Aorta (tissue), 5 donors: Measurements from ENCODE around the gene GNB3. TPM values are rescaled to one million over a fixed set of nuclear protein-coding genes. Genes with fewer than 3 reads are reported as not detected.
"Not testable (repeated sequence)": the region's sequence is repeated elsewhere in the genome, so short reads cannot be mapped to it uniquely, and the experiment has no call there.

Source experiments
- ATAC-seq: fragments of 200-7000 bp; cut with Tn5 transposase; one replicate; pipeline ENCODE4 v1.9.1; 2022; ENCODE audit warnings: moderate library complexity; ENCODE audit not compliant: low FRiP score
- DNase-seq, 2 donors: peaks; one replicate each; pipeline ENCODE4 v3.0.0-alpha.2; 2020
- H3K27ac ChIP-seq, 2 donors: one replicate each; pipeline ENCODE4 v1.5.1; 2013; ENCODE audit warnings: low read length in 2 of 2, mild to moderate bottlenecking in 2 of 2, moderate library complexity in 2 of 2, control low read depth in 1 of 2, inconsistent platforms in 1 of 2, low read depth in 1 of 2
- H3K27me3 ChIP-seq, 2 donors: one replicate each; pipeline ENCODE4 v1.6.1; 2013; ENCODE audit warnings: control low read depth in 1 of 2, low read length in 1 of 2, mild to moderate bottlenecking in 1 of 2, moderate library complexity in 1 of 2; ENCODE audit not compliant: insufficient read depth in 2 of 2, control insufficient read depth in 1 of 2
- H3K36me3 ChIP-seq, 2 donors: one replicate each; pipeline ENCODE4 v1.6.1; 2013; ENCODE audit warnings: control low read depth in 1 of 2, low read length in 1 of 2, mild to moderate bottlenecking in 1 of 2; ENCODE audit not compliant: insufficient read depth in 2 of 2, control insufficient read depth in 1 of 2
- H3K4me1 ChIP-seq, 2 donors: one replicate each; pipeline ENCODE4 v1.6.1; 2013; ENCODE audit warnings: low read length in 2 of 2, control low read depth in 1 of 2, mild to moderate bottlenecking in 1 of 2, moderate library complexity in 1 of 2; ENCODE audit not compliant: insufficient read depth in 2 of 2, control insufficient read depth in 1 of 2
- H3K4me3 ChIP-seq, 2 donors: one replicate each; pipeline ENCODE4 v1.5.1; 2013; ENCODE audit warnings: low read length in 2 of 2, control low read depth in 1 of 2, mild to moderate bottlenecking in 1 of 2
- H3K9me3 ChIP-seq: one replicate; pipeline ENCODE4 v1.6.1; 2013; ENCODE audit warnings: mild to moderate bottlenecking, low read length; ENCODE audit not compliant: control insufficient read depth
- WGBS, 2 donors: extraction: QIAGEN DNeasy Blood & Tissue Kit; methylation state at CpG; one replicate each; pipeline ENCODE4 v1.1.7; 2013; 5-methylcytosine and 5-hydroxymethylcytosine counted together
- intact Hi-C, 2 donors: fragments of 100-400 bp; cut with DNase I; formaldehyde crosslinking; loops; one replicate each; pipeline versions ENCODE4 v1.14.2 to v1.15.0; 2022
- polyA plus RNA-seq, 2 donors: library from polyadenylated mRNA; stranded (reverse); fragments of 200-250 nt; gene quantifications; one replicate each; pipeline ENCODE4 v1.2.3, GENCODE V29; 2013
- total RNA-seq, 2 donors: library from RNA; stranded (reverse); fragmentation: NEBNext Ultra II Directional; extraction: Animal tissue kit (Norgen Biotek cat#: 25700); gene quantifications; one replicate each; pipeline ENCODE4 v1.2.1, GENCODE V29; 2021
- donor health status: healthy with polysubstance abuse.
- donor health status: Bipolar disorder and iron deficiency.
- donor health status: DM: no; HTN: no; CAD: no.
- donor health status: DM: no; HTN: no; CAD: no.
- donor health status: DM: yes; HTN: yes; CAD: no.

Gene GNB3
- total and polyA plus RNA-seq, 4 donors, result 6.0 to 32.9 (median 10.9) TPM

DNA sequence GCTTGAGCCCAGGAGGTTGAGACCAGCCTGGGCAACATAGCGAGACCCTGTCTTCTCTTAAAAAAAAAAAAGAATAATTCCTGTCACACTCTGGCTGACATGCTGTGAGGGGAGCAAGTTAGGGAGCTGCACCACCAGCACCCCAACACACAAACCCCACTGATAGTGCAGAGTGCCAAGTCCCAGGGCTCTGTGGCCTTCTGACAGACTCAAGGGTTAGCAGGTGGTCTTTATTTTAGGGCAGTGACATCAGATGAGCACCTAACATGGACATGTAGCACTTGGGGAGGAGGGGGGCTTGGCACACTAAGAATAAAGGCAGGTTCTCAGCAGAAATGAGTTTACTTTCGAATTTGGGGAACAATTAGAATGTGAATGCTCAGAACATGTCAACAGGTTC, 18.1 kb downstream of the GNB3 start:
- H3K4me3 ChIP-seq, result no peak overlapping the region
- no peaks in the 10 kb centered on the region for H3K27me3 ChIP-seq
- intact Hi-C loops, result no loop called here
- no peak overlapping the region for H3K27ac ChIP-seq
- no peak for DNase-seq
- WGBS, 2 donors, result 95 to 98% methylated on average over 2 of the region's 2 CpGs
- peaks cover 3 to 17% of the 10 kb centered on the region in 2 donors for H3K36me3 ChIP-seq
- H3K9me3 ChIP-seq, result no peaks in the 10 kb centered on the region
- no peak for ATAC-seq
- H3K4me1 ChIP-seq, result no peaks in the 10 kb centered on the region

DNA sequence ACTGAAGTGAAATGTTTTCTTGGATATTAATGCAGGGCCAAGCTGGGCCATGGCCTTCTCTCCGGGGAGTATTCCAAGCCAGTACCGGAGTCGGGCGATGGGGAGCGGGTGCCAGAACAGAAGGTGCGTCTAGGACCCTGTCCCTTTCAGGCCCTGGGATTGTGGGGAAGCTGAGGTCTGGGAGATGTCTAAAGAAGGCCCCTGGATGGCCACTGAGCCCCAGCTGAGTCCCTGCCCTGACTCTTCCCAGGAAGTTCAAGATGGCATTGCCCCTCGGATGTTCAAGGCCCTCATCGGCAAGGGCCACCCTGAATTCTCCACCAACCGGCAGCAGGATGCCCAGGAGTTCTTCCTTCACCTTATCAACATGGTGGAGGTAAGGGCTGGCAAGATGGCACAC, 19.4 kb downstream of the GNB3 start:
- peaks cover 3 to 17% of the 10 kb centered on the region in 2 donors for H3K36me3 ChIP-seq
- intact Hi-C loops, result no loop called here
- no peaks in the 10 kb centered on the region for H3K27me3 ChIP-seq
- ATAC-seq (no peak), DNase-seq (no peak)
- no peaks in the 10 kb centered on the region for H3K4me1 ChIP-seq
- 92 to 96% methylated on average over 9 of the region's 9 CpGs for WGBS, 2 donors
- no peaks in the 10 kb centered on the region for H3K9me3 ChIP-seq
- H3K4me3 ChIP-seq, result no peak overlapping the region
- H3K27ac ChIP-seq, result no peak overlapping the region

DNA sequence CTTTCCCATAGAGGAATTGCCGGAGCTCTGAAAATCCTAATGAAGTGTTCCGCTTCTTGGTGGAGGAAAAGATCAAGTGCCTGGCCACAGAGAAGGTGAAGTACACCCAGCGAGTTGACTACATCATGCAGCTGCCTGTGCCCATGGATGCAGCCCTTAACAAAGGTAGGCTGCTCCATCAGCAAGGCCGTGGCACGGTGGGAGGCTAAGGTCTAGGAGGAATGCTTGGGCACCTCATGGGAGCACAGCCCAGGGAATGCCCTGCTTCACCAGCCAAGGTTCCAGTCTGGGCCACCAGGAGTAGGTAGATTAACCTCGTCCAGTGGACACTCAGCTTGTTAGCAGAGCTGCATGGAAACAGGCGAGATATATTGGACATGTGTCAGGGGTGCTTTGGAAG, 20.2 kb downstream of the GNB3 start:
- intact Hi-C loops, result no loop called here
- H3K4me1 ChIP-seq, result no peaks in the 10 kb centered on the region
- H3K36me3 ChIP-seq, result peaks cover 3 to 17% of the 10 kb centered on the region in 2 donors
- no peak for ATAC-seq
- no peak for DNase-seq
- WGBS, 2 donors, result 94 to 96% methylated on average over 7 of the region's 7 CpGs
- no peaks in the 10 kb centered on the region for H3K27me3 ChIP-seq
- no peak overlapping the region for H3K4me3 ChIP-seq
- H3K9me3 ChIP-seq, result no peaks in the 10 kb centered on the region
- no peak overlapping the region for H3K27ac ChIP-seq

DNA sequence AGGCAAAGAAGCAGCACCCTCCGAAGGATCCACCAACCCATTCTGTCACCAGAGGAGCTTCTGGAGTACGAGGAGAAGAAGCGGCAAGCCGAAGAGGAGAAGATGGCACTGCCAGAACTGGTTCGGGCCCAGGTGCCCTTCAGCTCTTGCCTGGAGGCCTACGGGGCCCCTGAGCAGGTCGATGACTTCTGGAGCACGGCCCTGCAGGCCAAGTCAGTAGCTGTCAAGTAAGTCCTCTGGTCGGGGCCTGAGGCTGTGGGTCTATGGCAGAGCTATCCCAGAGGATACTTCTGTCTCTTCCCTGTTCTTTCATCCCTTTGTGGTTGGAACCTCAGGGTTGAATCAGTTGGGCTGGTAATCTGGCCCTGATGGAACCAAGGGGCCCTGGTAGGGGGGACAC, 20.7 kb downstream of the GNB3 start:
- 88 to 91% methylated on average over 9 of the region's 9 CpGs for WGBS, 2 donors
- Histone ChIP-seq H3K36me3 (peaks cover 3 to 17% of the 10 kb centered on the region in 2 donors), H3K27ac (no peak overlapping the region), H3K9me3 (no peaks in the 10 kb centered on the region), H3K4me1 (no peaks in the 10 kb centered on the region), H3K4me3 (no peak overlapping the region), H3K27me3 (no peaks in the 10 kb centered on the region)
- no peak for ATAC-seq
- DNase-seq, result no peak
- intact Hi-C loops, result no loop called here

DNA sequence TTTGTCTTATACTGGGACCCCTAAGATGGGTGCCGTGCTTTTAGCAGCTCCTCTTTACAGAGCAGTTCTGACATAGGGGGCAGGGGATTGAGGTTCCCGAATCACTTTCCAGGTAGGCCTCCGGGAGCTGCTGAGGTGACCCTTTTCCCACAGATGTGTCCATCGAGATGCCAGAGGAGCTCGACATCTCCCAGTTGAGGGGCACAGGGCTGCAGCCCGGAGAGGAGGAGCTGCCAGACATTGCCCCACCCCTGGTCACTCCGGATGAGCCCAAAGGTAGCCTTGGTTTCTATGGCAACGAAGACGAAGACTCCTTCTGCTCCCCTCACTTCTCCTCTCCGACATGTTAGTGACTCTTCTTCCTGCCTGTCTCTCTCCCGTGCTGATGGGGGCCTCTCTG, 22.3 kb downstream of the GNB3 start:
- WGBS, 2 donors, result 89 to 90% methylated on average over 11 of the region's 11 CpGs

DNA sequence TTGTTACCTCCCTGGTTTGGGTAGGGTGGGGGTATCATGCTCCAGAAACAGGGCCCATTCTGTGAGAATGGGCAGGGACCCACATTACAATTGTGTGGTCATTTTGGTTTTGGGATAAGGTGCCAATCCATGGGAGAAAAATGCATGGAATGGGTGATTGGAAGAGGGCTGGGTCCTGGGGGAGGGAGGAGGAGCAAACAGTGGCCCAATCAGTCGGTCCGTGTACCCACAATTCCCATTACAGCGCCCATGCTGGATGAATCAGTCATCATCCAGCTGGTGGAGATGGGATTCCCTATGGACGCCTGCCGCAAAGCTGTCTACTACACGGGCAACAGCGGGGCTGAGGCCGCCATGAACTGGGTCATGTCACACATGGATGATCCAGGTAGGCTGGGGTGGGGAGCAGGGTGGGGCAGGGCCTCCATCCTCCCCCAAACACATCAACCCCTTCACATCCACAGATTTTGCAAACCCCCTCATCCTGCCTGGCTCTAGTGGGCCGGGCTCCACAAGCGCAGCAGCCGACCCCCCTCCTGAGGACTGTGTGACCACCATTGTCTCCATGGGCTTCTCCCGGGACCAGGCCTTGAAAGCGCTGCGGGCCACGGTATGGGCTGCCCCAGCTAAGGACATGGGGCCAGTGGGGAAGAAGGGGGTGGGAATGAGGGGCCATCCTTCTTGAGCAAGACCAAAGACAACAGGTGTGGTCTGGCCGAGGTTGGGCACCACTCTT, 23.0 kb downstream of the GNB3 start:
- intact Hi-C loops, result no loop called here
- Histone ChIP-seq H3K27me3 (no peaks in the 10 kb centered on the region), H3K36me3 (peaks cover 3 to 13% of the 10 kb centered on the region in 2 donors), H3K27ac (no peak overlapping the region), H3K4me3 (no peak overlapping the region), H3K4me1 (peaks cover 0 to 1% of the 10 kb centered on the region in 2 donors), H3K9me3 (no peaks in the 10 kb centered on the region)
- WGBS, 2 donors, result 89 to 95% methylated on average over 16 of the region's 16 CpGs
- DNase-seq (no peak), ATAC-seq (no peak)

More for the DNA sequence above, 22.3 kb downstream of the GNB3 start:
- H3K9me3 ChIP-seq, result no peaks in the 10 kb centered on the region
- peaks cover 3 to 17% of the 10 kb centered on the region in 2 donors for H3K36me3 ChIP-seq
- H3K27ac ChIP-seq, result no peak overlapping the region
- H3K27me3 ChIP-seq, result no peaks in the 10 kb centered on the region
- intact Hi-C loops, result no loop called here
- DNase-seq (no peak), ATAC-seq (no peak)
- H3K4me1 ChIP-seq, result no peaks in the 10 kb centered on the region
- H3K4me3 ChIP-seq, result no peak overlapping the region

DNA sequence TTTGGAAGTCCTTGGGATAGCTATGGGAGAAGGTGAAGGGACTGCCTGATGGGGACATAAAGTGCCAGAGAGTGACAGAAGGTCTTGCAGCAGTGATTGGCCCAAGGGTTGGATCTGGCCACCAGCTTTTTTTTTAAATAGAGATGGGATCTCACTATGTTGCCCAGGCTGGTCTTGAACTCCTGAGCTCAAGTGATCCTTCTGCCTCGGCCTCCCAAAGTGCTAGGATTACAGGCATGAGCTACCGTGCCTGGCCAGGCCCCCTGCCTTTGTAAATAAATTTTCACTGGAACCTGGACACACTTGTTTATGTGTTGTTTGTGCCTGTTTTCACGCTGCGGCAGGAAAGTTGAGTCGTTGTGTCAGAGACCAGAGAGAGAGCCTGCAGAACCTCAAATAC, 24.6 kb downstream of the GNB3 start:
- peaks cover 3 to 11% of the 10 kb centered on the region in 2 donors for H3K36me3 ChIP-seq
- not testable (repeated sequence) for H3K27ac ChIP-seq, H3K27me3 ChIP-seq, H3K9me3 ChIP-seq, DNase-seq, H3K4me3 ChIP-seq, H3K4me1 ChIP-seq, ATAC-seq
- intact Hi-C loops, result loop anchor here in 1 of 2 donors (5.0 kb wide), 2 partner anchors 62 to 77 kb away; partner anchors contain the start of genes ATN1, C12orf57 and RNU7-1
- WGBS, 2 donors, result 91% methylated on average over 5 of the region's 5 CpGs

DNA sequence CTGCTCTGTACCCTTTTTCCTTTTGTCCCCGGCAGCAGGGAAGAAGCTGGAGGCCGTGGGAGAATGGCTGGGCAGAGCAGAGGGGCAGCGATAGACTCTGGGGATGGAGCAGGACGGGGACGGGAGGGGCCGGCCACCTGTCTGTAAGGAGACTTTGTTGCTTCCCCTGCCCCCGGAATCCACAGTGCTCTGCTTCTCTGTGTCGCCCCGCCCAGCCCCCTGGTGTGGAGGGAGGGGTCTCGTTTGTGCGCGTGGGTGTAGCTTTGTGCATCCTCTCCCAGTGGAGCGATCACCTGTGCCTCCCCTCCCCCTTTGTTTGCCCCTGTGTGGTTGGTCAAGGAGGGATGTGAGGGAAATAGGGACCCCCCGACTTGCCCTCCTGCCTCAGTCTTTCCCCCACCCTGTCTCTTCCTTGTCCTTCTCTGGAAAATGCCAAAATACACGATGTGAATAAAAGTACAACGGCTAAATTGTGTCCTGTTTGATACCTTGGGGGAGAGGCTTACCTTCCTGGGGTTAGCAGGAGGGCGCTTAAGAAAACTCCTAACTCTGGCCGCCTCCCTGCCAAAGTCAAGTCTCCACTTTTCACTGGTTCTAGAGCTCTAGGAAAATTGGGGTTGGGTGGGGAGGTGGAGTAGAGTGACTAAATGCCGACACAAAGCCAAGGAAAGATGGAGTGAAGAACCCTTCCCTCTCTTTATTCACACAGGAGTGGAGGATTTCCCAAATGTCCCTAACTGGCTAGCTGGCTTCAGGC, 25.6 kb downstream of the GNB3 start:
- Histone ChIP-seq H3K9me3 (no peaks in the 10 kb centered on the region), H3K27ac (peak overlapping the region in 1 of 2 donors; percentile 77), H3K27me3 (no peaks in the 10 kb centered on the region), H3K4me3 (no peak overlapping the region), H3K4me1 (peaks cover 0 to 1% of the 10 kb centered on the region in 2 donors), H3K36me3 (peaks cover 3 to 6% of the 10 kb centered on the region in 2 donors)
- ATAC-seq (no peak), DNase-seq (no peak)
- WGBS, 2 donors, result 66 to 70% methylated on average over 17 to 19 of the region's 19 CpGs
- intact Hi-C loops, result loop anchor here (2.0 to 5.0 kb wide), 3 partner anchors 14 to 76 kb away; partner anchors contain the start of genes ATN1 (in 1 of the 2), C12orf57 (in 1 of the 2), RNU7-1 (in 1 of the 2) and USP5 (in 1 of the 2)
